Retinal pigment epithelial cell (primary cell): ENCODE results near the gene PLD1.

Experiments
- DNase-seq: peaks from one replicate; pipeline ENCODE4 v3.0.0-alpha.2; 2010; ENCODE audit warnings: low read depth
- H3K4me3 ChIP-seq: 2 replicates; pipeline ENCODE4 v1.5.1; 2011; ENCODE audit warnings: mild to moderate bottlenecking, low read length, control low read depth, moderate library complexity
- CTCF ChIP-seq: conservative IDR thresholded peaks from 2 replicates; pipeline ENCODE4 v1.5.1; 2011; ENCODE audit warnings: low read depth, low read length, control low read depth, inconsistent platforms

Gene PLD1

GRCh38 chr3:171788546-171789351 lies 21.5 kb downstream of the PLD1 start:
- H3K4me3 ChIP-seq: no peak overlapping the region
- DNase-seq: peak; percentile 82
- no peak for TF ChIP-seq CTCF

DNA sequence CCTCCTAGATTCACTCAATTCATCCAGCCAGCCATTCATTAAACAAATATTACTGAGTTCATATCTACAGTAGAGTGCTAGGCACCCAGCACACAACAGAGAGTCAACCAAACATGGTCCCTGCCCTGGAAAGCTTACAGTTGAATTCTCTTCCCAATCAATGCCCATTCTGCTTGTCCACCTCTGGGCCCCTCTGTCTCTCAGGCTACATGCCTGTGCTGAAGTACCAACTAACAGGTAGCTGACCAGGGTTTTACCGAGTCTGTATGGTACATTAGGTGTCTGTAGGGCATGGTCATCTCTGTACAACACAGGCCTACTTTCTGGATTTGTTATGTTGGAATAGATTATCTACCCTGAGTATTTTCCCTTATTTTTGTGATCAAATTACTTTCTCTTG lies 23.3 kb downstream of the PLD1 start:
- no peak for TF ChIP-seq CTCF
- H3K4me3 ChIP-seq: no peak overlapping the region
- DNase-seq: no peak

DNA sequence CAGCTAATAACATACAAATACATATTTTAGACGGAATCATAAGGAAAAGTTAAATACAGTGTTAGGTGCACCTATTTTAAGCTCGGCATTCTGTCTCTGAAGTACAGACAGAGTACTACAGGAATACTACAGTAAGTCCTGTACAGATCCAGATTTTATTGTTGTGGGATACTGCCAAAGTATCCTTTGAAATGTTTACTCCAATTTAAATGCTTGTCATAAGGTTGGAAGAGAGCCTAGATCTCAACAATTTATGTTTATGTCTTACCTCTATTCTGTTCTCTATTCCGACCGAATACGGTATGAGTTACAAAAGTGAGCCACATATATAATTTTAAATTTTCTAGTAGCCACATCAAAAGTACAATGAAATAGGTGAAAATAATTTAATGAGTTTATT lies 25.3 kb downstream of the PLD1 start:
- no peak for TF ChIP-seq CTCF
- no peak for DNase-seq
- H3K4me3 ChIP-seq: no peak overlapping the region

GRCh38 chr3:171784387-171784786 lies 25.9 kb downstream of the PLD1 start:
- DNase-seq: no peak
- TF ChIP-seq CTCF: no peak
- no peak overlapping the region for H3K4me3 ChIP-seq

- TF ChIP-seq CTCF: no peak
- no peak overlapping the region for H3K4me3 ChIP-seq
- DNase-seq: no peak
Measured at GRCh38 chr3:171783626-171784025, 26.7 kb downstream of the PLD1 start.

GRCh38 chr3:171783086-171783485 lies 27.2 kb downstream of the PLD1 start:
- no peak overlapping the region for H3K4me3 ChIP-seq
- no peak for TF ChIP-seq CTCF
- no peak for DNase-seq

DNA sequence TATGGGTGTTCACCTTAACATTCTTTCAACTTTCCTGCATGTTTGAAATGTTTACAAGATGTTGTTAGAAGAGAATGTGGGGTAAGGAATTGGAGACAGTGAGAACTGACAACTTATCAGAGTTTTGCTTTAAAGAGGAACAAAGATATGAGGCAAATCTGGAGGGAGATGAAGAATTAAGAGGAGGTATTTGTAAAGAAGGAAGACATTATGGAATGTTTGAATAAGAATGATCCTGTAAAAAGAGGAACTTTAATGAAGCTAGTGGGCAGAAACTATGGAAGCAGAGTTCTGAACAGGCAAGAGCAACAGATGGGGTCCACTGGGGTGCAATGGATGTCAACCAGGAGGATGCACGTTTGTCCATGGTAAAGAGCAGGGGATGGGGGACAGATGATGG lies 27.7 kb downstream of the PLD1 start:
- no peak for DNase-seq
- TF ChIP-seq CTCF: no peak
- no peak overlapping the region for H3K4me3 ChIP-seq
